K562 (cell line): ENCODE data around the gene ZNF343. TPM values are rescaled to one million over a fixed set of nuclear protein-coding genes. Genes with fewer than 3 reads are reported as not detected.

ENCODE experiments used
- ATF7 ChIP-seq: fragments of 450-650 bp; IDR thresholded peaks from 2 replicates; pipeline ENCODE4 v1.7.1; 2014; ENCODE audit warnings: mild to moderate bottlenecking, moderate library complexity
- HDAC3 ChIP-seq: fragments of 450-650 bp; IDR thresholded peaks from 2 replicates; pipeline ENCODE4 v1.6.1; 2018; ENCODE audit warnings: borderline replicate concordance, mild to moderate bottlenecking, moderate library complexity; ENCODE audit not compliant: partially characterized antibody
- KDM5B ChIP-seq: fragments of 200-600 bp; sonication (generic); IDR thresholded peaks from 2 replicates; pipeline ENCODE4 v1.6.1; 2012; ENCODE audit warnings: low read depth, mild to moderate bottlenecking, moderate library complexity, low read length, control low read depth, inconsistent platforms; ENCODE audit not compliant: insufficient replicate concordance
- PHF8 ChIP-seq: fragments of 200-600 bp; sonication (generic); IDR thresholded peaks from 2 replicates; pipeline ENCODE4 v1.6.1; 2012; ENCODE audit warnings: mixed run types, mild to moderate bottlenecking, inconsistent platforms, low read length, moderate library complexity, borderline replicate concordance
- POLR2AphosphoS2 ChIP-seq: IDR thresholded peaks from 2 replicates; pipeline ENCODE4 v1.6.1; 2012; ENCODE audit warnings: low read length, improper control_type of control experiment
- PRMT5 ChIP-seq: sonication (generic); formaldehyde crosslinking; IDR thresholded peaks from 2 replicates; pipeline ENCODE4 v1.5.0; 2020; ENCODE audit warnings: missing genetic modification reagents
- RBM15 ChIP-seq: fragments of 200-400 bp; formaldehyde crosslinking; IDR thresholded peaks from 2 replicates; pipeline ENCODE4 v1.6.1; 2018; ENCODE audit warnings: mild to moderate bottlenecking, low read length, moderate library complexity; ENCODE audit not compliant: insufficient read depth
- SMARCA4 ChIP-seq: fragments of 450-650 bp; IDR thresholded peaks from 2 replicates; pipeline ENCODE4 v1.6.1; 2016
- ZNF124 ChIP-seq: sonication (generic); formaldehyde crosslinking; IDR thresholded peaks from 2 replicates; pipeline ENCODE4 v1.8.1; 2022; ENCODE audit warnings: missing genetic modification reagents
- ZNF133 ChIP-seq: fragments of 250-450 bp; sonication (Bioruptor Pico); IDR thresholded peaks from 2 replicates; pipeline ENCODE4 v1.4.0; 2020; ENCODE audit warnings: mild to moderate bottlenecking
- ZNF239 ChIP-seq: fragments of 250-450 bp; sonication (Bioruptor Pico); IDR thresholded peaks from 2 replicates; pipeline ENCODE4 v1.4.0; 2020; ENCODE audit warnings: mild to moderate bottlenecking
- ZNF707 ChIP-seq: fragments of 250-450 bp; sonication (Bioruptor Pico); conservative IDR thresholded peaks from 2 replicates; pipeline ENCODE4 v1.8.0; 2022; ENCODE audit warnings: inconsistent platforms, mild to moderate bottlenecking, moderate library complexity
- polyA plus RNA-seq, 8 experiments: library from polyadenylated mRNA; depleted of rRNA in 4 of 8; stranded (reverse) in 5 of 8; unstranded in 3 of 8; fragments of >200 nt; fragmentation: Nextera tagmentation in 2 of 8; fragmentation: Illumina TruSeq in 1 of 8; extraction: Ambion mirVana in 2 of 8; extraction: Trizol in 1 of 8; gene quantifications; 2 replicates each; pipeline versions ENCODE4 v1.2.1 to v1.2.3, GENCODE V29; 2011 to 2014; ENCODE audit warnings: inconsistent platforms in 1 of 8, missing spikeins in 1 of 8
- total RNA-seq, 7 experiments: library from RNA; depleted of rRNA in 6 of 7; stranded (reverse); fragments of >200 nt in 6 of 7; fragmentation: Illumina TruSeq in 2 of 7; extraction: Trizol in 2 of 7; gene quantifications; 2 replicates each; pipeline versions ENCODE4 v1.2.1 to v1.2.3, GENCODE V29; 2011 to 2021; ENCODE audit warnings: low replicate concordance in 1 of 7
- TF ChIP-seq, protein P1 (sequence below): IDR thresholded peaks from 2 replicates; pipeline ENCODE4 v1.6.1; 2016; ENCODE audit warnings: missing genetic modification characterization, missing compliant biosample characterization
- TF ChIP-seq, protein P2 (sequence below): fragments of 450-650 bp; IDR thresholded peaks from 2 replicates; pipeline ENCODE4 v1.6.1; 2018; ENCODE audit not compliant: partially characterized antibody
- TF ChIP-seq, protein P3 (sequence below): fragments of 450-650 bp; IDR thresholded peaks from 2 replicates; pipeline ENCODE4 v1.6.1; 2018; ENCODE audit warnings: mild to moderate bottlenecking, low read depth; ENCODE audit not compliant: partially characterized antibody
- TF ChIP-seq, protein P4 (sequence below): fragments of 450-650 bp; IDR thresholded peaks from 2 replicates; pipeline ENCODE4 v1.6.1; 2017; ENCODE audit warnings: mild to moderate bottlenecking, moderate library complexity
- TF ChIP-seq, protein P5 (sequence below): fragments of 200-800 bp; sonication (Bioruptor generic); IDR thresholded peaks from 2 replicates; pipeline ENCODE4 v1.6.1; 2017; ENCODE audit warnings: missing genetic modification characterization, missing compliant biosample characterization

Gene ZNF343
- total and polyA plus RNA-seq, 9 of the 15 experiments (the other 6 are each of a cell fraction or from before 2014, with no cell fraction given), result 1.4 to 9.8 (median 6.4) TPM

DNA sequence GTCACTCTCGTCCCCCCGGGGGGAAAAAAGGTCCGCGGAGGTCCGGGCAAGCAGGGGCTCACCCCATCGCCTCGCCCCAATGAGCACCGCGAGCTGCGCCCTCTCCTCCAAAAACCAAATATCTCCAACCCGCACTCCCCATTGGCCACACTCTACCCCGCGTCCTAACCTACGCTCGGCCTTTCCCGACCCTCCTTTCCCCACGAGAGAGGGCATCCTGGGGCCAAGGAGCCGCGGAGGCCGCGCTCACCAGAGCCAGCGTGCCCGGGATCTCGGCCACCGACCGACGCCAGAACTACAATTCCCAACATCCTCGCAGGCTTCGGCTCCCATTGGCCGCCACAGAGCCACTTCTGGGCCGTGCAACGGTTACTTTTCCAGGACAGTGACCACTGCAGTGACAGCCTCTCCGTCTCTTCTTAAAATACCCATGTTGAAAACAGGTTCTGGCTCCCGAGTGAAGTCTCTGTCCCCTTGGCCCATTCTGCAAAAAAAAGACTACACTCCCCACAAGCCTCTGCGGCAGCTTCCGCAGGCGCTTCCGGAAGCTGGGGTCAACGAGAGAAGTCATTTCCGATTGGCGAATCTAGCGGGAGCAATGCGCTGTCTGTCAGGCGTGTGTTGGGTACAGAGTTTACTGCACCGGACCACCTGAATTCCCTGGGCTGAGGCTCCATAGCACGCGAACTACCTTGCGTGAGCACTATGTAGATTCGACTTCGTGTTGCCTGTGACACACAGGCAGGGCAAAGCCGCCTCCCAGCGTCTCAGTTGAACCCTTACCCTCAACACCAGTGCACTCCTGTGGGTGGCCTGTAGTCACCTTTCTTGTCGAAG is at the start of gene ZNF343 (continued):
- TF ChIP-seq, protein P1, sequence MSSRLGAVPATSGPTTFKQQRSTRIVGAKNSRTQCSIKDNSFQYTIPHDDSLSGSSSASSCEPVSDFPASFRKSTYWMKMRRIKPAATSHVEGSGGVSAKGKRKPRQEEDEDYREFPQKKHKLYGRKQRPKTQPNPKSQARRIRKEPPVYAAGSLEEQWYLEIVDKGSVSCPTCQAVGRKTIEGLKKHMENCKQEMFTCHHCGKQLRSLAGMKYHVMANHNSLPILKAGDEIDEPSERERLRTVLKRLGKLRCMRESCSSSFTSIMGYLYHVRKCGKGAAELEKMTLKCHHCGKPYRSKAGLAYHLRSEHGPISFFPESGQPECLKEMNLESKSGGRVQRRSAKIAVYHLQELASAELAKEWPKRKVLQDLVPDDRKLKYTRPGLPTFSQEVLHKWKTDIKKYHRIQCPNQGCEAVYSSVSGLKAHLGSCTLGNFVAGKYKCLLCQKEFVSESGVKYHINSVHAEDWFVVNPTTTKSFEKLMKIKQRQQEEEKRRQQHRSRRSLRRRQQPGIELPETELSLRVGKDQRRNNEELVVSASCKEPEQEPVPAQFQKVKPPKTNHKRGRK, result no peak
- peak; percentile 85; the same call in 1 of the 2 replicates for TF ChIP-seq PHF8
- no peak for TF ChIP-seq HDAC3
- TF ChIP-seq, protein P2, sequence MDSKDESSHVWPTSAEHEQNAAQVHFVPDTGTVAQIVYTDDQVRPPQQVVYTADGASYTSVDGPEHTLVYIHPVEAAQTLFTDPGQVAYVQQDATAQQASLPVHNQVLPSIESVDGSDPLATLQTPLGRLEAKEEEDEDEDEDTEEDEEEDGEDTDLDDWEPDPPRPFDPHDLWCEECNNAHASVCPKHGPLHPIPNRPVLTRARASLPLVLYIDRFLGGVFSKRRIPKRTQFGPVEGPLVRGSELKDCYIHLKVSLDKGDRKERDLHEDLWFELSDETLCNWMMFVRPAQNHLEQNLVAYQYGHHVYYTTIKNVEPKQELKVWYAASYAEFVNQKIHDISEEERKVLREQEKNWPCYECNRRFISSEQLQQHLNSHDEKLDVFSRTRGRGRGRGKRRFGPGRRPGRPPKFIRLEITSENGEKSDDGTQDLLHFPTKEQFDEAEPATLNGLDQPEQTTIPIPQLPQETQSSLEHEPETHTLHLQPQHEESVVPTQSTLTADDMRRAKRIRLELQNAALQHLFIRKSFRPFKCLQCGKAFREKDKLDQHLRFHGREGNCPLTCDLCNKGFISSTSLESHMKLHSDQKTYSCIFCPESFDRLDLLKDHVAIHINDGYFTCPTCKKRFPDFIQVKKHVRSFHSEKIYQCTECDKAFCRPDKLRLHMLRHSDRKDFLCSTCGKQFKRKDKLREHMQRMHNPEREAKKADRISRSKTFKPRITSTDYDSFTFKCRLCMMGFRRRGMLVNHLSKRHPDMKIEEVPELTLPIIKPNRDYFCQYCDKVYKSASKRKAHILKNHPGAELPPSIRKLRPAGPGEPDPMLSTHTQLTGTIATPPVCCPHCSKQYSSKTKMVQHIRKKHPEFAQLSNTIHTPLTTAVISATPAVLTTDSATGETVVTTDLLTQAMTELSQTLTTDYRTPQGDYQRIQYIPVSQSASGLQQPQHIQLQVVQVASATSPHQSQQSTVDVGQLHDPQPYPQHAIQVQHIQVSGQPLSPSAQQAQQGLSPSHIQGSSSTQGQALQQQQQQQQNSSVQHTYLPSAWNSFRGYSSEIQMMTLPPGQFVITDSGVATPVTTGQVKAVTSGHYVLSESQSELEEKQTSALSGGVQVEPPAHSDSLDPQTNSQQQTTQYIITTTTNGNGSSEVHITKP, result no peak
- TF ChIP-seq SMARCA4, result no peak
- peak; percentile 49 for TF ChIP-seq ATF7
- TF ChIP-seq ZNF707 (CRISPR knock-in tag), result no peak
- TF ChIP-seq, protein P3, sequence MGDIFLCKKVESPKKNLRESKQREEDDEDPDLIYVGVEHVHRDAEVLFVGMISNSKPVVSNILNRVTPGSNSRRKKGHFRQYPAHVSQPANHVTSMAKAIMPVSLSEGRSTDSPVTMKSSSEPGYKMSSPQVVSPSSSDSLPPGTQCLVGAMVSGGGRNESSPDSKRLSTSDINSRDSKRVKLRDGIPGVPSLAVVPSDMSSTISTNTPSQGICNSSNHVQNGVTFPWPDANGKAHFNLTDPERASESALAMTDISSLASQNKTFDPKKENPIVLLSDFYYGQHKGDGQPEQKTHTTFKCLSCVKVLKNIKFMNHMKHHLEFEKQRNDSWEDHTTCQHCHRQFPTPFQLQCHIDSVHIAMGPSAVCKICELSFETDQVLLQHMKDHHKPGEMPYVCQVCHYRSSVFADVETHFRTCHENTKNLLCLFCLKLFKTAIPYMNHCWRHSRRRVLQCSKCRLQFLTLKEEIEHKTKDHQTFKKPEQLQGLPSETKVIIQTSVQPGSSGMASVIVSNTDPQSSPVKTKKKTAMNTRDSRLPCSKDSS, result no peak
- TF ChIP-seq ZNF124, result no peak
- TF ChIP-seq RBM15, result no peak
- peak; percentile 85 for TF ChIP-seq KDM5B
- TF ChIP-seq, protein P4, sequence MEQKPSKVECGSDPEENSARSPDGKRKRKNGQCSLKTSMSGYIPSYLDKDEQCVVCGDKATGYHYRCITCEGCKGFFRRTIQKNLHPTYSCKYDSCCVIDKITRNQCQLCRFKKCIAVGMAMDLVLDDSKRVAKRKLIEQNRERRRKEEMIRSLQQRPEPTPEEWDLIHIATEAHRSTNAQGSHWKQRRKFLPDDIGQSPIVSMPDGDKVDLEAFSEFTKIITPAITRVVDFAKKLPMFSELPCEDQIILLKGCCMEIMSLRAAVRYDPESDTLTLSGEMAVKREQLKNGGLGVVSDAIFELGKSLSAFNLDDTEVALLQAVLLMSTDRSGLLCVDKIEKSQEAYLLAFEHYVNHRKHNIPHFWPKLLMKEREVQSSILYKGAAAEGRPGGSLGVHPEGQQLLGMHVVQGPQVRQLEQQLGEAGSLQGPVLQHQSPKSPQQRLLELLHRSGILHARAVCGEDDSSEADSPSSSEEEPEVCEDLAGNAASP, result no peak
- TF ChIP-seq, protein P5, sequence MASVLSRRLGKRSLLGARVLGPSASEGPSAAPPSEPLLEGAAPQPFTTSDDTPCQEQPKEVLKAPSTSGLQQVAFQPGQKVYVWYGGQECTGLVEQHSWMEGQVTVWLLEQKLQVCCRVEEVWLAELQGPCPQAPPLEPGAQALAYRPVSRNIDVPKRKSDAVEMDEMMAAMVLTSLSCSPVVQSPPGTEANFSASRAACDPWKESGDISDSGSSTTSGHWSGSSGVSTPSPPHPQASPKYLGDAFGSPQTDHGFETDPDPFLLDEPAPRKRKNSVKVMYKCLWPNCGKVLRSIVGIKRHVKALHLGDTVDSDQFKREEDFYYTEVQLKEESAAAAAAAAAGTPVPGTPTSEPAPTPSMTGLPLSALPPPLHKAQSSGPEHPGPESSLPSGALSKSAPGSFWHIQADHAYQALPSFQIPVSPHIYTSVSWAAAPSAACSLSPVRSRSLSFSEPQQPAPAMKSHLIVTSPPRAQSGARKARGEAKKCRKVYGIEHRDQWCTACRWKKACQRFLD (CRISPR knock-in tag), result 0 out of 2 replicates have a peak, but pooled peaks have one; percentile 14
- no peak for TF ChIP-seq ZNF133 (CRISPR knock-in tag)
- no peak for TF ChIP-seq ZNF239 (CRISPR knock-in tag)
- TF ChIP-seq PRMT5 (CRISPR knock-in tag), result no peak
- no peak for TF ChIP-seq POLR2AphosphoS2
